NCI-H2107 treated with DMSO at 0.1 percent for 48 hours (cell line): ENCODE data around the gene SMARCAD1.

ENCODE experiments used
- DNase-seq: peaks from one replicate; lab custom pipeline; 2025; ENCODE audit not compliant: unreplicated experiment; lab: John Stamatoyannopoulos, UW

SMARCAD1 gene

GRCh38 chr4:94226763-94227162, 19.1 kb downstream of the SMARCAD1 start:
- no peak for DNase-seq

- DNase-seq, result no peak
Measured at GRCh38 chr4:94228493-94229216, 21.0 kb downstream of the SMARCAD1 start.

DNA sequence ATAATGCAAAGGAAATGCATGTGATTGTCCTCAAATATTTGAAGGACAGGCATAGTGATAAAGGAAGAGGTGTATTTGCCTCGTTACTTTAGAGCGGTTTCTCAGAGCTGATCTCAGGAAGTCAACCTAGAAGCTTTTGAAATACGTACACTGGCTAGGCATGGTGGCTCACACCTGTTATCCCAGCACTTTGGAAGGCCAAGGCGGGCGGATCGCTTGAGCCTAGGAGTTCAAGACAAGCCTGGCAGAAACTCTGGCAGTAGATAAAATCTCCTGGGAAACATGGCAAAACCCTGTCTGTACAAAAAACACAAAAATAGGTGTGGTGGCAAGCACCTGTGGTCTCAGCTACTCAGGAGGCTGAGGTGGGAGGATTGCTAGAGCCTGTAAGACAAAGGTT, 24.9 kb downstream of the SMARCAD1 start:
- no peak for DNase-seq

- no peak for DNase-seq
Measured at GRCh38 chr4:94235825-94236224, 28.2 kb downstream of the SMARCAD1 start.

GRCh38 chr4:94237271-94237670, 29.6 kb downstream of the SMARCAD1 start:
- DNase-seq, result no peak

DNA sequence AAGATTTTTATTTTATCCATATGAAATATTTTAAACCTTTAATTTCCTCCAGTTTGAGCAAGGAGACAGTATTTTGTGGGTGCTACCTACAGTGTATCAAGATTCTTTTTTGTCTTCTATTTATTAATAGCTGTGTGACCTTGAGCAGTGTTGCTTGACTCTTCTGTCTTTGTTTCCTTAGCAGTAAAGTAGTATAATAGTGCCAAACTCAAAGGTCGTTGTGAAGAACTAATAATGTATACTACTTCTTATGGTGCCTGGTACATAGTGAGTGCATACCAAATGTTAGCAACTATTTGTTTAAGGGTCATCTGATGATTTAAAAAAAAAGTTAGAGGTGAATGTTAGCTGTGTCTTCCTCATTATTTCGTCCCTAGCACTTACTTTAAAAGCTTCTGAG, 30.5 kb downstream of the SMARCAD1 start:
- no peak for DNase-seq

- DNase-seq, result no peak
Measured at GRCh38 chr4:94240384-94240783, 32.7 kb downstream of the SMARCAD1 start.

DNA sequence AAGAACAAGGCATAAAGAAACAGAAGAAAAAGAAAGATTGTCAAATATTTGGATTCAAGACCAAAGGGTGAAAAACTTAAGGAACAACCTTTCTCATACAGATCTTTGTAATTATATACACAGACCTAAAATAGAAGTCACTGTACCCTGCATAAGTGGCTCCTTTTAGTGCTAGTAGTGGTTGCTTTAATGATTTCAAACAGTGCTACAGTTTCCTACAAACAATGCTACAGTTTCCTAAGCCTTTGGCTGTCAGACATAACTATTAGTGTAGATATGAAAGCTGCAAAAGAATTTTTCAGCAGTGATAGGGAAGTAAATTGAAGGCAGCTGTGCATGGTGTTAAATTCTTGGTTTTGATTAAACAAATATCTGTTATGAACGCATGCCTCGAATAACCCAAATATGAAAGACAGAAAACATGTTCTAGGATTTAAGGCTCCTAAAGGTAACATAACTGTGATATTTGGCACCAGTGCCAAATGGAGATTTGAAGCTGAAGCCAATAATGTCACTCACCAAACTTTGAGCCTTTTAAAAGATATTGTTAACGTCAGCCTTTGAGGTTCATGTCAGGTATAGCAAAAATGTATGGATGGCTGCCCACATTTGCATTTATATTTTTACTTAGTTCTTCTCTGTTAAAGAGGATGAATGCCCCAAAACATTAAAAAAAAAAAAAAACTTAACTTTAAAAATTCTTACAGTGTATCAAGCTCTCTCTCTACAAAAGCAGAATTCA, 36.6 kb downstream of the SMARCAD1 start:
- DNase-seq, result no peak

GRCh38 chr4:94244829-94245185, 37.1 kb downstream of the SMARCAD1 start:
- no peak for DNase-seq

GRCh38 chr4:94251094-94251493, 43.4 kb downstream of the SMARCAD1 start:
- no peak for DNase-seq

- no peak for DNase-seq
Measured at GRCh38 chr4:94253036-94253435, 45.4 kb downstream of the SMARCAD1 start.

DNA sequence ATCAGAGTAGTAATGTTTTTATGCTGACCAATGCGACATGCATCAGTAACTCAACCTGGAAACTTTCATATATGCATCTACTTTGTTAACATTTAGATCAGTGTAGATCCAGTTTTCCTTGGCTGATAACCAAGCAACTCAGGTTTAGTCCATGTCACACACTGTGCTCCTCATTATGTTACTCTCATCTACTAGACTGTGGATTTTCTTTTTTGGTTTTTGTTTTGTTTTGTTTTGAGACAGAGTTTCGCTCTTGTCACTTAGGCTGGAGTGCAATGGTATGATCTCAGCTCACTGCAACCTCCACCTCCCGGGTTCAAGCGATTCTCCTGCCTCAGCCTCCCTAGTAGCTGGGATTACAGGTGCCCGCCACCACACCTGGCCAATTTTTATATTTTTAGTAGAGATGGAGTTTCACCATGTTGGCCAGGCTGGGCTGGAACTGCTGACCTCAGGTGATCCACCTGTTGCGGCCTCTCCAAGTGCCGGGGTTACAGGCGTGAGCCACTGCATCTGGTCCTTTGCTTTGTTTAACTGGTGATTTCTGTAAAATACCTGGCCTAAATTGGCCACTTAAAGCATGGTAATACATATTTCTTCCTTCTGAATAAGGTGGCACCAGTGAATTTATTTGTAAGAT, 48.6 kb downstream of the SMARCAD1 start:
- DNase-seq, result no peak

GRCh38 chr4:94256828-94257227, 49.2 kb downstream of the SMARCAD1 start:
- no peak for DNase-seq

- no peak for DNase-seq
Measured at GRCh38 chr4:94262163-94263016, 54.7 kb downstream of the SMARCAD1 start.

DNA sequence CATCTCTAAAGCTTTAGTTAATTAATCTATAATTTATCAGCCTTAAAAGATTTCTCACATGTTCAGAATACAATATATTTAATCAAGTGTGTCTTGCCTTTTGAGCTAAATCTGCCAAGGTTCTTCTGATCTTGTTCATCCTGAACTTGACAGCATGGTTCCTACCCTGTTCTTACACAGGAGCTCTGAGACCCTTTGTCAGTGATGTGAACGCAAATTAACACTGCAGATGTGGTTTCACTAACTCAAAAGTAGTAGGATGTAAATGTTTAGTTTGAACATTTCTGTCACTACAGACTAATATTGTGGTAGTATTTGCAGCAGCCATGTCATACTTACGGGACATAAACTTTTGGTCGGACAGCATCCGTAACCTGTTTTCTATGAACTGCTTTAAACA, 59.4 kb downstream of the SMARCAD1 start:
- no peak for DNase-seq

DNA sequence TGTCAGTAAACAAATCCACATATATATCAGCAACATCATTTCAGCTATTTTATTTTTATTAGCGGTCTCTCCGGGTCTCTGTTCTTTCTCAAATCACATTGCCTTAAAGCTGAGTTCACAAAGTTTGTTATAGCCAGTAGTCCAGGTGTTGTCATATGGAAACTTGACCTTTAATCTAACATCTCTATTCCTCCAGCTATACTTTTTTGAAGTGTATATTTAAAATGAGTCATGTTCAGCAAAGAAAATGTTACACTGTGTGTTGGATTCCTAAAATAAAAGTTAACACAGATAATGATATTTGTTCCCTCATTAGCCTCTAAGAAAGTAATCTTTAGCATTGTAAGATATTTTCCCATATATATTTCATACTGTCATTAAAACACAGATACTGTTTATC, 63.6 kb downstream of the SMARCAD1 start:
- no peak for DNase-seq

- DNase-seq, result no peak
Measured at GRCh38 chr4:94274912-94275311, 67.2 kb downstream of the SMARCAD1 start.

GRCh38 chr4:94276204-94276603, 68.5 kb downstream of the SMARCAD1 start:
- no peak for DNase-seq

- no peak for DNase-seq
Measured at GRCh38 chr4:94277534-94277933, 69.9 kb downstream of the SMARCAD1 start.

- no peak for DNase-seq
Measured at GRCh38 chr4:94278781-94279180, 71.1 kb downstream of the SMARCAD1 start.

GRCh38 chr4:94284889-94285288, 77.2 kb downstream of the SMARCAD1 start:
- no peak for DNase-seq
